COR-L47 (cell line): Measurements from ENCODE around the gene LRP3.
"Not testable (repeated sequence)": the region's sequence is repeated elsewhere in the genome, so short reads cannot be mapped to it uniquely, and the experiment has no call there.

Experiments used
- DNase-seq: peaks from one replicate; lab custom pipeline; 2025; lab: John Stamatoyannopoulos, UW

LRP3 gene, protein sequence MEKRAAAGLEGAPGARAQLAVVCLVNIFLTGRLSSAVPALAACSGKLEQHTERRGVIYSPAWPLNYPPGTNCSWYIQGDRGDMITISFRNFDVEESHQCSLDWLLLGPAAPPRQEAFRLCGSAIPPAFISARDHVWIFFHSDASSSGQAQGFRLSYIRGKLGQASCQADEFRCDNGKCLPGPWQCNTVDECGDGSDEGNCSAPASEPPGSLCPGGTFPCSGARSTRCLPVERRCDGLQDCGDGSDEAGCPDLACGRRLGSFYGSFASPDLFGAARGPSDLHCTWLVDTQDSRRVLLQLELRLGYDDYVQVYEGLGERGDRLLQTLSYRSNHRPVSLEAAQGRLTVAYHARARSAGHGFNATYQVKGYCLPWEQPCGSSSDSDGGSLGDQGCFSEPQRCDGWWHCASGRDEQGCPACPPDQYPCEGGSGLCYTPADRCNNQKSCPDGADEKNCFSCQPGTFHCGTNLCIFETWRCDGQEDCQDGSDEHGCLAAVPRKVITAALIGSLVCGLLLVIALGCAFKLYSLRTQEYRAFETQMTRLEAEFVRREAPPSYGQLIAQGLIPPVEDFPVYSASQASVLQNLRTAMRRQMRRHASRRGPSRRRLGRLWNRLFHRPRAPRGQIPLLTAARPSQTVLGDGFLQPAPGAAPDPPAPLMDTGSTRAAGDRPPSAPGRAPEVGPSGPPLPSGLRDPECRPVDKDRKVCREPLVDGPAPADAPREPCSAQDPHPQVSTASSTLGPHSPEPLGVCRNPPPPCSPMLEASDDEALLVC

DNA sequence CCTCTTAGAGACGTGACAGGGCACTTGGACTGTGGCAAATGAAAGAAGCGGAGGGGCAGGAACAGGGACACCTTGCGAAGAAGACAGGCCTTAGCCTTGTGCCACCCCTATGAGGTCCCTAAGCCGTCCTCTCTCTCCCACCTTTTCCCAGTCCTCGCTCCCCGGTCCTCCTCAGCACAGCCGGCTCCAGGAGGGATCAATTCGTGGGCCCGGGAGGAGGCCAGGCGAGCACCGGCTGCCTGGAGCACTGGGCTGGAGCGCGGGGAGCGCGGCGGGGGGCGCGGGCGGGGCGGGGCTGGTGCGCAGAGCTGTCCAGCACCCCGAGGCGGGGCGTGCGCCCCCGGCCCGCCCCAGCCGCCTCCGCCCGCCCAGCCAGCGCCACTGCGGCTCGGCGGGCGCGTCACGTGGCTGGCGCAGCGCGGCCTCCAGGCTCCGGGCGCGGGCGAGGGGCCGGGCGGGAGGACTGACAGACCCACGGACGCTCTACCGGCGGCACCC, at the start of gene LRP3:
Gene LRP3, plus strand, starts transcription at position 466 of the 498 bp plus-strand sequence. CDS start 456 bp downstream, outside the sequence.
- peak; percentile 31 for DNase-seq

DNA sequence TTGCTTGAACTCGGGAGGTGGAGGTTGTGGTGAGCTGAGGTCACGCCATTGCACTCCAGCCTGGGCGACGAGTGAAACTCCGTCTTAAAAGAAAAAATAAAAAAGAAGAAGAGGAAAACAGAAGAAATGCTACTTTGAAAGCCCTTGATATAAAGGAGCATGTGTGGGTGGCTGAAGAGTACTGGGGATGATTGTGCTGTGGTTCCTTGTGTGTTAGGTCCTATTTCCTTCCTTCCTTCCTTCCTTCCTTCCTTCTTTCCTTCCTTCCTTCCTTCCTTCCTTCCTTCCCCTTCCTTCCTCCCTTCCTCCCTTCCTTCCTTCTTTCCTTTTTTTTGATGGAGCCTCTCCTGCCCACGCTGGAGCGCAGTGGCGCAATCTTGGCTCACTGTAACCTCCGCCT, 47.9 kb upstream of the LRP3 start:
- no peak for DNase-seq

DNA sequence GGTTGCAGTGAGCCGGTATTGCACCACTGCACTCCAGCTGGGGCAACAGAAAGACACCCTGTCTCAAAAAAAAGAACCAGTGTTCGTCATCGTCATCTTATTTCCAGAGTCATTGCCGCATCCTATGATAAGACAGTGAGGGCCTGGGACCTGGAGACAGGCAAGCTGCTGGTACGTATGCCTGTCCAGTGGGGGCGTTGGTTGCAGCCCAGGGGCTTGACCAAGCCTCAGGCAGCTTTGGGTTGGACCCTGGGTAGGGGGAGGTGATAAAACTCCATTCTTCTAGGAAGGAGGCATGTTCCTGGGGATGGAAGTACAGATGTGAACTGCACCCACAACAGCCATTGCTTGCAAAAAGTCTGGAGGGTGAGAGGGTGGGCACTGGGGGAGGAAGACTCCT, 46.6 kb upstream of the LRP3 start:
- DNase-seq = no peak

GRCh38 chr19:33150852-33151518, 43.1 kb upstream of the LRP3 start:
- DNase-seq = no peak

DNA sequence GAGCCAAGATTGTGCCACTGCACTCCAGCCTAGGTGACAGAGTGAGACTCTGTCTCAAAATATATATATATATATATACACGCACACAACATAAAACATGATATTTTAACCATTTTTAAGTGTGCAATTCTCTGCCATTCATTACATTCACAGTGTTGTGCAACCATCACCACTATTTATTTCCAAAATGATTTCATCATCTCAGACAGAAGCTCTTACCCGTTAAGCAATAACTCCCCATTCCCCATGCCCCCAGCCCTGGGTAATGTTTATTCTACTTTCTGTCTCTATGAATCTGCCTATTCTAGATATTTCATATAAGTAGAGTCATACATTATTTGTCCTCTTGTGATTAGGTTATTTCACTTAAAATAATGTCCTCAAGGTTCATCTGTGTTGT, 42.0 kb upstream of the LRP3 start:
- no peak for DNase-seq

DNA sequence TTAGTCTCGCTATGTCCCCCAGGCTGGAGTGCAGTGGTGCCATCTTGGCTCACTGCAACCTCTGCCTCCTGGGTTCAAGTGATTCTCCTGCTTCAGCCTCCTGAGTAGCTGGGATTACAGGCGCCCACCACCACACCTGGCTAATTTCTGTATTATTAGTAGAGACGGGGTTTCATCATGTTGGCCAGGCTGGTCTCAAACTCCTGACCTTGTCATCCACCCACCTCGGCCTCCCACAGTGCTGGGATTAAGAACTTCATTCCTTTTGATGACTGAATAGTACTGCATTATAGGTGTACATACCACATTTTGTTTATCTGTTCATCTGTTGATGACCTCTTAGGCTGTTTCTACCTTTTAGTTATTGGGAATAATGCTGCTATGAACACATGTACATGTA, 41.5 kb upstream of the LRP3 start:
- DNase-seq = not testable (repeated sequence)

GRCh38 chr19:33154313-33154712, 39.8 kb upstream of the LRP3 start:
- DNase-seq = not testable (repeated sequence)

- no peak for DNase-seq
Observed at GRCh38 chr19:33156334-33156733, 37.8 kb upstream of the LRP3 start.

DNA sequence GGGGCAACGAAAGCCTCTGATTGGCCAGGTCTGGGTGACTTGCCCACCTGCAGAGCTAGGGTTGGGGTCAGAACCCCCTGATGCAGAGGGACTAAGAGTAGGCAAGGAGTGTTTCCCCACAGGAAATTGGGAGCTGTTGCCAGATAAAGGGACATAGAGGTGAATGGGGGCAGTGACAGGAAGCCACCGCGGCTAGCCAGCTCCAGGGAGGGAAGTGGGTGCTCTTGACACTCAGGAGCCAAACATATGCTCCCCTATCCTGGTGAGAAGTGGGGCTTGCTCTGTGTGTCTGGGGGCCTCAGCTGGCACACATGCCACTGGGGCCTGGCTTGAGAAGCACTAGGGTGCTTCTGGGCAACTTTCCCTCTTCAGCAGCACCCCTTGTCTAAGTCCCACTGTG, 36.2 kb upstream of the LRP3 start:
- no peak for DNase-seq

GRCh38 chr19:33158365-33158764, 35.8 kb upstream of the LRP3 start:
- DNase-seq = no peak

DNA sequence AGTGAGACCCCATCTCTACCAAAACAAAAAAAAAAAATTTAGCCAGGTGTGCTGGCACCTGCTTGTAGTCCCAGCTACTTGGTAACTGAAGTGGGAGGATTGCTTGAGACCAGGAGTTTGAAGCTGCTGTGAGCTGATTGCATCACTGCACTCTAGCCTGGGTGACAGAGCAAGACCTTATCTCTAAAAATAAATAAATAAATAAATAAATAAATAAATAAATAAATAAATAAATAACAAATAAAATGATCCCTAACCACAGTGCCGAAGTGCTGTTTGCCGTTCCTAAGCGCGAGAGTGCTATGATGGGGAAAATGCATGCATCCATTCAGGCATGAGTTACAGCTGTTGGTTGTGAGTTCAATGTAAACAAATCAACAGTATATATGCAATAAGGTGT, 35.0 kb upstream of the LRP3 start:
- no peak for DNase-seq

GRCh38 chr19:33159893-33160292, 34.2 kb upstream of the LRP3 start:
- DNase-seq = no peak

DNA sequence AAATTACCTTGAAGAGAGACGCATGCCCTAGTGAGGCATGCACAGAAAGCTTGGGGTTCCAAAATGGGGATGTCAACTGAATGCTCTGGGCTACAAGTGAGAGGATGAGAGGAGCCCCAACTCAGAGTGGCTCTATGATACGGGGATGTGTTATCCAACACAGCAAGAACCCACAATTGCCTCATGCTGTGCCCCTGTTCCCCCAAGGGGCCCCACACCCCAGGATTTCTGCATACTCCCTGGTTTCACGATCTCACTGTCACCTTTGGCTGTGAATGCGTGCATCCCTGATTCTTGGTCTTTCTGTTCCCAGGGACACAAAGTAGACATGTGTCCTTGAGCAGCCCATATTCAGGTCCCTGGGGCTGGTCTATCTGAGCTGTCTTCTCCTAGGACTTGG, 32.9 kb upstream of the LRP3 start:
- DNase-seq = no peak

DNA sequence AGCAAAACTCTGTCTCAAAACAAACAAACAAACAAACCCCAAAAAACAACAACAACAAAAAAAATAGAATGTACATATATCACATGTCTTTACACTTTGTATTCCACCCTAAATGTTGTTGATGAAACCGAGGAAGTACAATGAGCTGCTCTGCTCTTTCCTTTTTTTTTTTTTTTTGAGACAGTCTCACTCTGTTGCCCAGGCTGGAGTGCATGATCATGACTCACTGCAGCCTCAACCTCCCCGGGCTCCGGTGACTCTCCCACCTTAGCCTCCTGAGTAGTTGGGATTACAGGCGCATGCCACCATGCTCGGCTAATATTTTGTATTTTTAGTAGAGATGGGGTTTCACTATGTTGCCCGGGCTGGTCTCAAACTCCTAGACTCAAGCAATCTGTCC, 30.6 kb upstream of the LRP3 start:
- DNase-seq = no peak

DNA sequence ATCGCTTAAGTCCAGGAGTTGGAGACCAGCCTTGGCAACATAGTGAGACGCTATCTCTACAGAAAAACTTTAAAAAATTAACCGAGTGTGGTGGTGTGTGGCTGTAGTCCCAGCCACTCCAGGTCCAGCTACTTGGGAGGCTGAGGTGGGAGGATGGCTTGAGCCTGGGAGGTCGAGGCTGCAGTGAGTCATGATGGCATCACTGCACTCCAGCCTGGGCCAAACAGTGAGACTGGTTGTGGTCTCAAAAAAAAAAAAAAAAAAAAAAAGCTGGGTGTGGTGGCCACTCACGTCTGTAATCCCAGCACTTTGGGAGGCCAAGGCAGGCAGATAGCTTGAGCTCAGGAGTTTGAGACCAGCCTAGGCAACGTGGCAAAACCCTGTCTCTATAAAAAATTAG, 28.1 kb upstream of the LRP3 start:
- not testable (repeated sequence) for DNase-seq

- DNase-seq = no peak
Observed at GRCh38 chr19:33167438-33167837, 26.7 kb upstream of the LRP3 start.

- DNase-seq = no peak
Observed at GRCh38 chr19:33168528-33168927, 25.6 kb upstream of the LRP3 start.

GRCh38 chr19:33171222-33171795, 22.8 kb upstream of the LRP3 start:
- no peak for DNase-seq

- DNase-seq = no peak
Observed at GRCh38 chr19:33171916-33172359, 22.2 kb upstream of the LRP3 start.

- DNase-seq = no peak
Observed at GRCh38 chr19:33174186-33174585, 19.9 kb upstream of the LRP3 start.

DNA sequence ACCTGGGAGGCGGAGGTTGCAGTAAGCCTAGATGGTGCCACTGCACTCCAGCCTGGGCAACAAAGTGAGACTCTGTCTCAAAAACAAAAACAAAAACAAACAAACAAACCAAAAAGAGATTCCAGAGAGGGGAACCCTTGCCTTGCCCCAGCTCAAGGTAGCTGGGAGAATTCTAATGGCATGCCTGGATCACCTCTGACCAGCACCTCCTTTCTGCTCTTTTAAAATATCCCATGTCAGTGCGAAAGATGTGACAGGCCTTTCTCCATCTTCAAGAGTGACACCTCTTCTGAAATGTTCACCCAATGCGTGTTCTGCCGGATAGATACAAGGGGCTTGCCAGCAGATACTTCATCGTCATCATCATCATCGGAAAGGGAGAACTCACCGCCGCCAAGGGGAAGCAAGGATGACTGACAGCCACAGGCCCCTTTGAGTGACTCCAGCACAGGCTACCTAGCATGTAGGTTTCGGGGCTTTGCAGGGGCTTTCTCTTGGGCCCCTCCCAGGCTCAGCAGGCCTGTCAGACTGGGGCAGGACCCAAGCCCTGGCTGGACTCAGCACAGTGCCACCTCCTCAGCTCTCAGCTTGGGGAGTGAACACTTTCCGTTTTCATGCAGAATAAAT, 18.9 kb upstream of the LRP3 start:
- DNase-seq = no peak
